ENCODE measurements around the gene UVRAG.

The UVRAG gene

DNA sequence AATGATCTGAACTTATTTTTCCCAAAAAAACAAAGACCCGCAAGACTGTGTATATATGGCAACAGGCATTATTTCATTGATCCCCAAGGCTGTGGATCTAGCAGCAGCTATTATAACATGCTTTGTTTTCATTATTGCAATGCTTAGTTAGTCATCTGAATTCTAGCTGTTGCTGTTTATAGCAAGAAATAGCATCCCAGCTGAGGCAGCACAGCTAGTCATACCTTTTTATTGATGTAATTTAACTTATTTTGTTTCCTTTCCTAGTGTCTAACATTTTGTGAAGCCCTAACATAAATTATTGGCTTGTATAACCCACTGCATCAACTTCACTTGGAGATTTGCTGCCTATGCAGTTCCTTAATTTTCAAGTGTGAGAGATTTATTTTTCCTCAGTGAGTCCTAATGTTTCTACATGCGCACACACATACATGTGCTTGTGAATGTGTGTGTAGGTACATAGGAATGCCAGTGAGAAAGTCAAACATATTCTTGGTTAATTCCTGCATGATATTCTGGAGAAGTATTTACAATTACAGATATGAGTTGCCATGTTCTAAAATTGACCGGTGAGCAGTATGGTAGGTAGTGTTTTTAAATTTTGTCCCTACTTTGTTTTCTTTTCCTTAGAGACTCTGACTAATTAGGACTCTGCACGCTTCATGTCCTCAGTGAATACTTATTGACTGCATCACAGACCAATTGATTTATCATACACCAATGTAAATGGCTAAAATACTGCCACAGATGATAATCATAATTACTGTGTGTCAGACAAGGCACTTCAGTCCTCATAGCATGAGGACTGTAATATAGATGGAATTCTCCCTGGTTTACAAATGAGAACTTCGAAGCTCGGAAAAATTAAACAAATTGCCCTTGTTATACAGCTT lies 272.0 kb downstream of the UVRAG start:
- in situ Hi-C loops (cut with MboI; ENCODE audit: low sequenced_read_pairs): no loop called here

DNA sequence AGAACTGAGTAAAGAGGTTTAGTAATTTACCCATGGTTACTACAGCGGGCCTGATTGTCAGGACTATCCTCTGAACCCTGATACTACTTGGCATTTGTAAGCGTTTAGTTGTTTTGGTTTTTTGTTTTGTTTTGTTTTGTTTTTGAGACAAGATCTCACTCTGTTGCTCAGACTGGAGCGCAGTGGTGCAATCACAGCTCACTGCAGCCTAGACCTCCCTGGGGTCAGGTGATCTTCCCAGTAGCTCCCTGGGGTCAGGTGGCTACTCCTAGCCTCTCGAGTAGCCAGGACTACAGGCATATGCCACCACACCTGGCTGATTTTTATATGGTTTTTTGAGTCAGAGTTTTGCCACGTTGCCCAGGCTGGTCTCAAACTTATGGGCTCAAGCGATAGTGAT lies 272.7 kb downstream of the UVRAG start:
- in situ Hi-C loops (cut with MboI; ENCODE audit: low sequenced_read_pairs): no loop called here

DNA sequence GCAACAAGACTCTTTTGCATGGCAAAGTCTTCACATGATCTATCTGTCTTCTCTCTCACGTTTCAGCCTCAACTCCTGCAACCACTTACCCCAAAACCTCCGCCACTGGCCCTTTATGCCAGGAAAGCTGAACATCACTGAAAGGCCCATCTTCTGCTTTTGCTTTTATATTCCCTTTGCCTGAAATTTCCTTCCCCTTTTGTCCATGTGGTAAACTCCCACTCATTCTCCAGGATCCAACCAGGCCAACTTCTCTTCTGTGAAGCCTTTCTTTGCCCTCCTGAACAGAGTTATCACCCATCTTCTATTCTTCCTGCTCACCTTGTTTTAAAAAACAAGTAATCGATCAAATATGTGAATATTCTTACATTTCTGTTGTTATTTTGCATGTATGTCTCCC lies 273.5 kb downstream of the UVRAG start:
- in situ Hi-C loops (cut with MboI; ENCODE audit: low sequenced_read_pairs): no loop called here

DNA sequence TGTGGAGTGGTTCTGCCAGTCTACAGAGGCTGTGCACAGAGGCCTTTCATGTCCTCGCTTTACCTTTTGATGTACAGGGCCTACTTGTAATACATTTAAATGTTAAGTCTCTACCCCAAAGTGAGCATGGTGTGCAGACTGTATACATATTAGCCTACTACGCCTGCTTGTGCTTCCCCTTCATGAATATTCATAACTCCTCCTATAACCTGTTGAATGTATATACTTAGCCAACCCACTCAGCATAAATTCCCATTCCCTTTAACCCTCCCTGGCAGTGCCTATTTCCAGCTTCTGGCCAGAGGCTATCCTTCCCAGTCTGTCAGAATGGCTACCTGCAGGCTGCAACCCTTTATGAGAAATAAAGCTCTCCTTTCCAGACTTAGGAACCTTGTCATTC lies 275.2 kb downstream of the UVRAG start:
- in situ Hi-C loops (cut with MboI; ENCODE audit: low sequenced_read_pairs): no loop called here

DNA sequence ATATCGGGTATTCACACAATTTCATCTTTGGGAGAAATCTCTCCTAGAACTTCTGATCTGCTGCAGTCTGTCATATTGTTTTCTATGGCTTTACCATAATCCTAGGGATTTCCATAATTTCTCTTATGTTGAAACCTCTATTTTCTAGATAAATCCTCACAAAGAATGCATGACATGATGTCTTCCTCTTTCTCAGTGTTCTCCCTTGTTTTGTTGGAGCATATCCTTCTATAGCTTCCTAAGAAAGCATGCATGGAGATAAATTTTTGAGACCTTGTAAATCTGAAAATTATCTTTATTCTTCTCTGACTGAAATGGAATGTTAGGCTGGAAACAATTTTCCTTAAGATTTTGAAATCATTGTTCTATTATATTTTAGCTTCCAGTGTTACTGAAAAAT lies 275.8 kb downstream of the UVRAG start:
- in situ Hi-C loops (cut with MboI; ENCODE audit: low sequenced_read_pairs): no loop called here

DNA sequence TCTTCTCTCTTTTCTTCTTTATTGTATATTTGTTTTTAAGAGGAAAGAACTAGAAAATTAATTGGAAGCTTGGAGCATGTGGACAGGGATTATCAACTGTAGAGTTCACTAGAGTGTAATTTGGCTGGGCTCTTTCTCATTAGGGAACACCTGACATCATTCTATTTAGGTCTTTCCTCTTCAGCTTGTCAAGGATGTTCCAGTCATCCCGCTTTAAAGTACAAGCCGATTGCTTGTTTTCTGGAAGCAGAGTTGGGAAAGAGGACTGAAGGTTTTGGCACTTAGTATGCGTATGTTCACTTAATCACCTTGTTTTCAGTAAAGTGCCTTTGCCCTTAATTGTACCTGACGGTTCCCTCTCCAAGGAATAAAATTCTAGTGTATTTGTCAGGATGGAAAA lies 279.7 kb downstream of the UVRAG start:
- in situ Hi-C loops (cut with MboI; ENCODE audit: low sequenced_read_pairs): no loop called here

DNA sequence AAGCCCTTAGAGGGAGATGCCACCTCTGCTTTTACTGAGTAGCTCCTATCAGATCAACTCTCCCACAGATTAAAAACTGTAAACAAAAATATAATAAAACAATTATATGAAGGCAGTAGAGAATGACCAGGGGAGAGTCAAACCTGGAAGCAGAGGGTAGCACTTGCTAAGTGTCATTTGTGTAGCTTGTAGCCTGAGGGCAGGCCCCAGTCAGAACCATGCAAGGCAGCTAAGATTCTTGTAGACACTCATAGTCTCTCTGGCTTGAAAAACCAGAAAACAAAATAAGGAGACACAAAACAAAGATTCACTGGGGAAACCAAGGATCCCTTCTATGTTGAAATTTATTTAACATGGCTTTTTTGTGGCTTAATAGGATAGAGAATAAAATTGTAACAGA lies 280.9 kb downstream of the UVRAG start:
- in situ Hi-C loops (cut with MboI; ENCODE audit: low sequenced_read_pairs): no loop called here

DNA sequence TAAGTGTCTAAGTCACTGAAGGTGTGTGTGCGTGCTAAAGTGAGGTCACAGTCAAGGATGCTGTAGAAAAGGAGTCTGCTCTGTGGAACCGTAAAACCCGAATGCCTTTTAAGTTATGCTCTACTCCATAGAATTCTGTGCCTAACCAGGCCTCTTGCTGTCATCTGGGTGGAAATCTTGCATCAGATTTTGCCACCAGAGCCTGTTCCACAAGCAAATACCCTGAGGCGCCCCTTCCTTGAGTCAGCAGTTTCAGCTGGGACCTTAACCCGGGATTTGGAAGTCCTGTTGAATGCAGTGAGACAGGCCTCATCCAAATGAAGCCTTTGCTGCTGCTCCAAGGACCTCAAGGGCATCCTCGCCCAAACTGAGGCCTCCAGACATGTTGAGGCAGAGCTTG lies 281.5 kb downstream of the UVRAG start:
- in situ Hi-C loops (cut with MboI; ENCODE audit: low sequenced_read_pairs): no loop called here

DNA sequence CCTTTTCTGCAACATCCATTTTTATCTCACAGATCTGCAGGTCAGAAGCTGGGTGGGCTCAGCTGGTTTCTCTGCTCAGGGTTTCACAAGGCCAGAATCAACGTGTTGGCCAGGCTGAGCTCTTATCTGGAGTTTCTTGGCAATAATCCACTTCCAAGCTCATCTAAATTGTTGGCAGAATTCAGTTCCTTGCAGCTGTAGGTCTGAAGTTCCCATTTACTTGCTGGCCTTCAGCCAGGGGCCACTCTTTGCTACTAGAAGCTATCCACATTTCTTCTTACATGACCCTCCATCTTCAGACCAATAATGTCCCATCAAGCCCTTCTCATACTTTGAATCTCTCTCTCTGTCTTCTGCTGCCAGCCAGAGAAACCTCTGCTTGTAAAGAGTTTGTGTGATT lies 287.8 kb downstream of the UVRAG start:
- in situ Hi-C loops (cut with MboI; ENCODE audit: low sequenced_read_pairs): no loop called here

DNA sequence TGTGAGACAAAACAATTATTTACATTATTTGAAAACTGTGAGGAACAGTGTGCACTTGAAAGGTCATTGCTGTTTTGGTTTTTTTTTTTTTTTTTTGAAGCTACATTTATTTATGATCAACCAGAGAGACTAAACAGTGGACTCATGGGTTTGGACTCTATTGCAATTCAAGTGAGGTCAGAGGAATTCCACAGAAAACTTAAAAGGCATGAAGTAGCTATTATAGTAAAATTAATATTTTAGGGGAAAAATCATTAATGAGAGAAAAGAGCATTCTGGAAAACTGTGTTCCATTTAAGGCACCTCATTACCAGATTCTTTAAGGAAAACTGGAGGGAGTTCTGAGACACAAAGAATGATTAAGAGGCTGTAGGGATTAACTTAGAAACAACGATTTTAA lies 288.4 kb downstream of the UVRAG start:
- in situ Hi-C loops (cut with MboI; ENCODE audit: low sequenced_read_pairs): no loop called here

DNA sequence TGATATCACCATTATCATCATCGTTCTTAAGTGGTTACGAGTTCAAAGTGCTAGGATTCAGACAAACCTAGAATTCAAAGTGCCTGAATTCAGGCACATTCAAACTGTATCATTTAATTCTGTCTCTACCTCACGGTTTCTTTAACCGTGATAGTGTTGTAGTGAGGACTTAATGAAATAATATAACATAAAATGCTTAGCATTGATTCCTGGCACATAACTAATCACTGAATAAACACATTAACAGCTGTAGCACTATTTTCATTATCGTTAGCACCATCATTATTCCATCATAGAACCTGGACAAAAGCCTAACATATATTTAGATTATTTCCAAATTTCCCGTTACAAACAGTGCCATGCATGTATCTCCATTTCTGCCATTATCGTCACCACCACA lies 289.3 kb downstream of the UVRAG start:
- in situ Hi-C loops (cut with MboI; ENCODE audit: low sequenced_read_pairs): no loop called here

DNA sequence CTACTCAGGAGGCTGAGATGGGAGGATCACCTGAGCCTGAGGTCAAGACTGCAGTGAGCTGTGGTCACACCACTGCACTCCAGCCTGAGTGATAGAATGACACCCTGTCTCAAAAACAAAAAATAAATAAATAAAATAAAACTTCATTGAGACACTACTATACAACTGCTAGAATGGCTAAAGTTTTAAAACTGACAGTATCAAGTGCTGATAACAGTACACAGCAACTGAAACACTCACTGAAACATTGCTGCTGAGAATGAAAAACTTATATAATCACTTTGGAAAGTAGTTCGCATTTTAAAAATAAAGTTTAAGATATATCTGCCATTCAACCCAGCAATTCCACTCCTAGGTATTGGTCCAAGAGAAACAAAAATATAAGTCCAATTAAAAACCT lies 290.6 kb downstream of the UVRAG start:
- in situ Hi-C loops (cut with MboI; ENCODE audit: low sequenced_read_pairs): no loop called here

DNA sequence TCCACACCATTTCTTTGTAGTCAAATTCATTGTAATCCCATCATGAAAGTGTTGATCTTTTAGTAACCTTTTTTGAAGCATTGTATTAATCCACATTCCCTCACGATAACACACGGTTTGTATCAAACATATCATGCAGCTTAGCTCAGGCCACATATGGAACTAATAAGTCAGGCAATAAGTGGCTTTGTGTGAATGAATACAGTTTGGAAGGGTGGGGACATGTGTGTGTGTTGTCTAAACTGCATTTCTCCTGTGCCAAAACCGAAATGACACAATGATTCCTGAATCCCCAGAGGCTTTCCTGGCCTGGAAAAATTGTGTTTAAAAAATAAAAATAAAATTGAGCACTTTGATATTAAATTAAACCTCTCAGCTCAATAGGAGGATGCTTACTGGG lies 293.0 kb downstream of the UVRAG start:
- in situ Hi-C loops (cut with MboI; ENCODE audit: low sequenced_read_pairs): no loop called here

DNA sequence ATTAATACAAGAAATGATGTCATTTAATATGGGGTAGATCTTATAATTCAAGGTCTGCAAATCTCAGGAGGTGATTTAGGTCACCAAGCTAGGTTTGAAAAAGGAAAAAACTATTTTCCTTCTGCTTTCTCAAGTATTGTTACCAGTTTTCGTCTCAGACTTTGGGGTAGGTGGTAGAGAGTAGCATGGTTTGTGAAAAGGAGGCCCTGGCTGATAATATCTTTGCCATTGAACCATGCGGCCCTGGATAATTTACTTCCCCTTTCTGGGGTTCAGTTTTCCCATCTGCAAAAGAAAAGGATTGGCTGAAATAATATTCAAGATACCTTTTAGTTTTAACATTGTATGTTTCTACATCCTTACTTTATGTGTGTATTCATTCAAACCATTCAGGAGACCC lies 299.2 kb downstream of the UVRAG start:
- in situ Hi-C loops (cut with MboI; ENCODE audit: low sequenced_read_pairs): no loop called here

DNA sequence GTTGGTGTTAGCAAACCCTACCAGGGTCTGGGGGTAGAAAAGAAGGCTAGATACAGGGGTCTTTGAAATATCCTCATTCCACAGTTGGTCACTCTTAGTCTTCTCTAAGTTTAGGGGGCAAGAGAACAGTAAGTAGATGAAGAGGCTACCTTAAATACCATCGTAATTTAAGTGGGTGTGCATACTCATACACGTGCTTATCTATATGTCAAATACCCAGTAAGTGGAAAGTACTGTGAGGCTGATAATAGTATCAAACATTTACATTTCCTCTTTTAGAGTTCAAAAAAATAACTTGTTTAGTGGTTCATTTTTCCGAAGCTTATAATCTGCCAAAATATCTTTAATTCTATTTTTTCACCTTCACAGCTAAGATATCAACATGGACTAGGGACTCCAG lies 300.5 kb downstream of the UVRAG start:
- in situ Hi-C loops (cut with MboI; ENCODE audit: low sequenced_read_pairs): no loop called here

DNA sequence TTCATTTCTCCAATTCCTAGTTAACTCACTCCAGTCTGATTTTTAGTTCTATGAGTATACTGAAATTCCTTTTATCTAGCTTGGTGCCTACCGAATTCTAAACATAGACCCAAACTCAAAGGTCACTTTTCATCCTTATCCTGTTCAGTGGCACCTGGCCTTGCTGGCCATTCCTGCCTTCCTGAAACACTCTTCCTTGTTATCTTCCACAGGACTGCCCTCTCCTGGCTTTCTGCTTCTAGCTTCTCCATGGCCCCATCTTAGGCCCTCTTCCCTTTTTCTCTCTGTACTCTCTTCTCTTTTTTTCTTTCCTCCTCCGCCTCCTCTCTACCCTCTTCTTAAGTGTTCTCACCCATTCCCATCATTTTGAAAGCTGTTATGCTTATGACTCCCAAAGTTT lies 304.0 kb downstream of the UVRAG start:
- in situ Hi-C loops (cut with MboI; ENCODE audit: low sequenced_read_pairs): no loop called here

DNA sequence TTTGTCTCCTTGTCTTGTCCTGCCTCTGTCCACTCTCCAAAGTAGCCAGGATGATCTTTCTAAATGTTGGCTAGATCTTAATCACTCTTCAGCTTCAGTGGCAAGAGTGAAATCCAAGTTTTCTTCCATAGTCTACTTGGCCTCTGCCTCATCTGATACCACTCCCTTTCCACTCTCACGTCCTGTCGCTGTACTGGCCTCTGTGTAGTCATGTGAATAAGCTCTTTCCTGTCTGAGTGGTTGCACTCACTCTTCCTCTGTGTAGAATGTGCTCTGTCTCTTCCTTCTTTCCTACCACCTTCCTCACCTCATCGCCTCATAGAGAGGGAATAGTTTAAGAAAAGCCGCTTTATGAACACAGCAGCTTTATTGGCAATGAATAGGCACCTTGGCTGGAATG lies 304.8 kb downstream of the UVRAG start:
- in situ Hi-C loops (cut with MboI; ENCODE audit: low sequenced_read_pairs): no loop called here

DNA sequence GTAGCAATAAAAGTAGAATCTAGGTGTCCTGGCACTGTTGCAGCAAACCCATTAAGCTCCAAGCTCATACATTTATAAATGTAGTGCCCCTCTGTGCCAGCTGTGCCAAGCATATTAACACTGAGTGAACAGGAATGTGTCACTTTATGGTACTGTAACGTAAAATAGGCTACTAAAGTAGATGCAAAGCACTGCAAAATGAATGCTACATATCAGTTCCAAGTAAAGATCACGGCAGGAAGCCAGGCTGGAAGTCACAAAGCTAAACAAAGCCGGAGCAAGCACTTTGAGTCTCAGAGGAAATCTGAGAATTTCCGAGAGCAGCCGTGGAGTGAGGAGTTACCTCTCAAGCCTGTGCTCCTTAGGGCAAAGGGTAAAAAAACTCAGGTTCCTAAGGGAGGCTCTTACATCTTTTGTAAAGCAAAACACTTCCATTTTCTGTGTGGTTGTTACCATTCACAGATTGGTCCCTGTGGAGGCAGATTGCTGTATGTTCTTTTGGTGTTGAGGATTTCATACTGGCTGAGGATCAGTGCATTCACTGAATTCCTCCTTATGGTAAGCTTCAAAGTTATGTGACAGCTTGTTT lies 305.6 kb downstream of the UVRAG start:
- in situ Hi-C loops (cut with MboI; ENCODE audit: low sequenced_read_pairs): no loop called here

DNA sequence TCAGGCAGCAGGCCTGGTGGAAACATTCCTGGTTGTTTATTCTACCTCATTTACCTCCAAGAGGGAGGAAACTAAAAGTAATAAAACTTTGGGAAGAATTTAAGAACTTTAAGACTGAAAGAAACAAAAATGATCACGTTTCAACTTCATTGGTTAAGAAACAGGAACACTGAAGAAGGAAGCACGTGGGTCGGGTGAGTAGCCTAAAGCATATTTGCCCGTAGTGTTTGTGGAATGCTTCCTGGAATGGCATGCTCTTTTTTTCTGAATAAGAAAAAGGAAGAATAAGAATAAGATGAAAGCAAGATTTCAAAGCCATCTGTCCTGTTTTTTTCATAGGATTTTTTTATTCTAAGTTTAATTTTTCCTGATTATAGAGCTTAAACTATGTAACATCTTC lies 308.2 kb downstream of the UVRAG start:
- in situ Hi-C loops (cut with MboI; ENCODE audit: low sequenced_read_pairs): no loop called here

DNA sequence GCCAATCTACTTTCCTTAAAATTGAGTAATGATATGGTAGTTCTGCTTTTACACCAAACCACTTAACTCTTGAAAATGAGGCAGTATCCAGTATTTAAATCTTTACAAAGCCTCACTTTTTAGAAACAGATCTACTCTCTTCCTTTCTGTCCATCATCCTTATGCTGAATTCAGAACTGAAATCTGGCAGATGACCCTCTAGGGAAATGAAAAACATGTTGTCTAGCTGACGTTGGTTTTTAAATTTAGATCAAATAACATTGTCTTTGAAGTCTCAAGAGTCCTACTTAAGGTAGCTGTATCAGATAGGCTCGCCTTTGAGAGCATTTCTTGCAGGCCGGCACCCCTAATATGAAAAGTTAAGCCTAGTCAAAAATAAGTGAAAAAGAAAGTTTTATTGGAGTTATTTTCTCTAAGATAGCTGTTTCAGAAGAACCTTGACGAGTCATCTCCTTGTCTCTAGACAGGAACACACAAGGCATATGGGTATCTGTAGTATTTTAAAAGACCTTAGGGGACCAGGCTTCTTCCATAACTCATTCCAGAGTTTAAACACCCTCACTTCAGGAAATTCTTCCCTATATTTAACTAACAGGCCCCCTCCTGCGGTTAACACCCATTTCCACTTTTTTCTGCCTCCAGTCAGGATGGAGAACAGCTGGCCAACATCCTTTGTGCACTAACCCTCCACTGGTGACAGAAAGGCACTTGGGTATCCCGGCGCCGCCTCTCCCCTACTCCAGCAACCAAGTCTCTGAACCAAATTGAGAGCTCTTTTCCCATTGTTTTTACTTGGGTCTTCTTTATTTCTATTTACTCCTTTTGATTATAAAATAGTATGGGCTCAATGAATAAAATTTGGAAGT lies 310.1 kb downstream of the UVRAG start:
- in situ Hi-C loops (cut with MboI; ENCODE audit: low sequenced_read_pairs): no loop called here

DNA sequence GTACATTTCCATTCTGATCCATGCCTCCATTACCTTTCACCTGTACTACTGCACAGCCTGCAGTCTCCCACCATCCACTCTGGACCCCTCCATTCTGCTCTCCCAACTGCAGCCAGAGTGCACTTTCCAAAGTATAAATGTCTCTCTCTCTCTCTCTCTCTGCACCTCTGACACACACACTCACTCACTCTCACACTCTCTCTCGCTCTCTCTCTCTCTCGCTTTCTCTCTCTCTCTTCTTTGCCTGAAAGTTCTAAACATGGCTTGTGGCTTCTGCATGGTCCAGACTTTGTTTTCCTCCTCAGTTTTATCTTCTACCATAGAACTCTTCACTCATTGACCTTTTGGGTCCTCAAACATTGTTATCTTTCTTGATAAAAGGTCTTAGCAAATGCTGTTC lies 314.7 kb downstream of the UVRAG start:
- in situ Hi-C loops (cut with MboI; ENCODE audit: low sequenced_read_pairs): no loop called here

DNA sequence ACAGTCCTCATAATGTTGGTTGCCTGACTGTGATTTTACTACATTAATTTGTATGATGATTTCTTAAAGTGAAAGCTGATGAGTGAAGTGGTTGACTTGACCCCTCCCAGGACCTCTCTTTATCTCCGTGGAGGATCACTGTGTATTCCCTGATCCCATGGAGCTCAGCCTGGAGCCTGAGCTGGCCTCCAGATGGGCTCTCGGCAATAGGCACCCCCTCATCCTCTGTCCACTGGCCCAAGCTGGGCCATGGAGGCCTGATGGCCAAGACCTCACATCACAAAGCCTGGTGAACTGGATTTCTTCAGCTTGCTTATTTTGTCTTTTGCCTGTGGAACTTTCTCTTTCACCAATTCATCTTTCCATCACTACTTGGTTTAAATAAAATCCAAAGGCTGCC lies 316.1 kb downstream of the UVRAG start:
- in situ Hi-C loops (cut with MboI; ENCODE audit: low sequenced_read_pairs): no loop called here

Measured in HL-60/S4 (cell line).